ENCODE results near the gene HLA-E.
A peak's percentile ranks its signal among the peaks of the same experiment; 100 is the strongest.

The HLA-E gene

DNA sequence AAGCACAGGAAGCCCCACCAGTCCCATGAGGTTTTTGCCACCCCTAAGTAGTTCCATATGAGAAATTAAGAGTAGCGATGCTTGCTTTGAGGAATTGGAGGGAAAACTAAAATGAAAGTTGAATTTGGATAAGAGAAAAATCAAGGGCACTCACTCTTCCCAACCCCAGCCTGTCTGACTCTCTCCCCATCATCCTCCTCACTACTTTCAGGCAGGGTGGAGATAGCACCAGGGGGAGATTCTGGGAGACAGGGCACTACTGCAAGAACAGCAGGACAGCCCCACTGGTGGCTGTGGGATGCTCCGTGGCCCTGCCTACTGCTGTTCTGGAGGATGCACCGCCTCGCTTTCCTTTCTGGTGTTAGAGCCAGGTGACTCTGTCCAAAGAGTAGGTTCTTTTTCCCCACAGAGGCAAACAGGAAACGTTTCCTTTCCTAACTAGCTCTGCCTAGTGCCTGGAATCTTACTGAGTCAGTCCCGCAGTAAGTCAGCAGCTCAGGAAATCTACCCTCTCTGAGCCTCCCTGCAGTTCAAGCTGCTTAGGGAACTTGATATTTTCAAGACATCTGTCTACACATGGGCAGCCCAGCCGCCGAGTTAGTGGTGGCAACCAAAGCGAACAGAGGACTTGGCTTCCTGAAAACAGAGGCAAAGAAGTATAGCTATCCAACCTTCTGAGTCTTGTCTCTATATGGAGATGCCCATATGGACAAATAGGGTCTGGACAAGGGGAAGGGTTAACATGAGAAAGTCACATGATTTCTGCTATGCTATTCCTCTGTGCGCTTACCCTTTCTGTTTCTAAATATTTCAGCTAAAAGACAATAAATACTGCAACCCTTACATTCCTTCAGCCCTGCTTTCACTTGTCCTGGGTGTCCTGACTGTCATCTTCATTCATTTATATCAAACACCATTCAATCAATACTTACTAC is 11.4 kb downstream of the HLA-E start:
- Histone ChIP-seq H2AFZ (ENCODE audit: low read depth, low read length) (no peak overlapping the region), H3K36me3 (ENCODE audit: control insufficient read depth in 1 of 2, insufficient read depth in 2 of 2, low read depth in 1 of 2, low read length in 2 of 2) (no peaks in the 10 kb centered on the region), H3K9me3 (ENCODE audit: control insufficient read depth, low read length) (no peaks in the 10 kb centered on the region), H3K4me3 (ENCODE audit: insufficient read depth in 1 of 2, low read depth in 1 of 2, low read length in 2 of 2) (peak overlapping the region in 1 of 2 experiments; percentile 14), H2AK5ac (ENCODE audit: low read length, severe bottlenecking) (no peak overlapping the region), H2BK120ac (ENCODE audit: low read depth, low read length) (no peak overlapping the region), H3K14ac (ENCODE audit: low read length in 2 of 2) (no peak overlapping the region), H3K18ac (ENCODE audit: low read depth in 1 of 2, low read length in 2 of 2) (no peak overlapping the region), H4K8ac (ENCODE audit: low read length) (no peak overlapping the region), H3K9ac (ENCODE audit: low read length) (peak overlapping the region; percentile 42), H3K27ac (ENCODE audit: low read length, poor library complexity, severe bottlenecking) (no peak overlapping the region), H2BK5ac (ENCODE audit: low read depth, low read length, poor library complexity, severe bottlenecking) (no peak overlapping the region), H3K27me3 (ENCODE audit: control insufficient read depth in 1 of 2, insufficient read depth in 1 of 2, low read length in 2 of 2) (no peaks in the 10 kb centered on the region), H3K4me2 (ENCODE audit: low read length, poor library complexity, severe bottlenecking) (no peak overlapping the region), H2BK15ac (ENCODE audit: low read depth, poor library complexity, severe bottlenecking) (no peak overlapping the region), H4K91ac (ENCODE audit: low read length) (no peak overlapping the region), H3K23ac (ENCODE audit: low read length in 2 of 2) (no peak overlapping the region), H3K79me1 (replicated peaks; ENCODE audit: low read length, poor library complexity, severe bottlenecking) (no peaks in the 10 kb centered on the region), H3K4me1 (ENCODE audit: control insufficient read depth, insufficient read depth, low read depth, low read length) (peaks cover 6% of the 10 kb centered on the region), H3K4ac (ENCODE audit: low read depth in 1 of 2, low read length in 2 of 2) (no peak overlapping the region), H2BK12ac (ENCODE audit: low read length in 2 of 2) (no peak overlapping the region)
- 71% methylated on average over 9 of the region's 10 CpGs for WGBS
- peak; percentile 44 for DNase-seq

DNA sequence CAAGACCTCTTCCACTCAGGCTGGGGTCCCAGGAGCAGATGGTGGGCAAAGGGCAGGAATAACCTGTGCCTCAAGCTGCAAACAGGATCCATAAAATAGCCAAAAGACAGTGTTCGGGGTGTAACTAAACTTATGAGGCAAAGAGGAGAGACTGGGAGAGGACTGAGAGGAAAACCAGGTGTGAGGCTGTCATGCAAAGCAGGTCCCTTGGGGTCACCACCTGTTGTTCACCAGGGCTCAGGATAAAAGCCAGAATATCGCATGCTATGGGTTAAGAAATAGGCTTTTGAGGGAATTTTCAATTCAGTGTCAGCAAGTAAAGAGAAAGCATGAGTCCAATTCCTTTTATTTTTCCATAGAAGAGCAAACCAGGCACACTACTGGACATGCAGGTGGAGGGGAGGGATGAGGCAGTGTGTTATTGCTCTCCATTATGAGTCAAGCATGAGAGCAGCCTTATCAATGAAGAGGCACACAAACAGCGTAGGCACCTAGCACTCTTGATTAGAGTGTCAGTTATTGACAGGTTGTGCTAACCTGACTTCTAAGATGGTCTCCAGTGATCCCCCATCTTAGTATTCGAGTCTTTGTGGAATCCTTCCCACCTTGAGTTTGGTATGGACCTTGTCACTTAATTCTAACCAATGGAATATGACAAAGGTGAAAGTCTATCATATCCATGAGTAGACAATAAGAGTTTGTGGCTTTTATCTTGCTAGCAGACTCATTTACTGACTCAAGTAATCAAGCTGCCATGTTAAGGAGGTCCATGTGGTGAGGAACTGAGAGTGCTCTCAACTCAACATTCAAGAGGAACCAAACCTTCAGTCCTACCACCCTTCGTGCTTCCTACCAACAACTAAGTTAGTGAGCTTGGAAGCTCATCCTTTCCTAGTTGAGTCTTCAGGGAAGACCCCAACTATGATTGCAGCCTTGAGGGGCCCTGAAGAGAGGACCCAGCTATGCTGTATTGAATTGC is 18.8 kb downstream of the HLA-E start:
- Histone ChIP-seq H4K8ac (ENCODE audit: low read length) (no peak overlapping the region), H3K9ac (ENCODE audit: low read length) (no peak overlapping the region), H3K14ac (ENCODE audit: low read length in 2 of 2) (no peak overlapping the region), H3K9me3 (ENCODE audit: control insufficient read depth, low read length) (no peaks in the 10 kb centered on the region), H3K79me1 (replicated peaks; ENCODE audit: low read length, poor library complexity, severe bottlenecking) (no peaks in the 10 kb centered on the region), H2BK12ac (ENCODE audit: low read length in 2 of 2) (no peak overlapping the region), H3K4me2 (ENCODE audit: low read length, poor library complexity, severe bottlenecking) (no peak overlapping the region), H3K36me3 (ENCODE audit: control insufficient read depth in 1 of 2, insufficient read depth in 2 of 2, low read depth in 1 of 2, low read length in 2 of 2) (no peaks in the 10 kb centered on the region), H3K23ac (ENCODE audit: low read length in 2 of 2) (no peak overlapping the region), H3K18ac (ENCODE audit: low read depth in 1 of 2, low read length in 2 of 2) (no peak overlapping the region), H4K91ac (ENCODE audit: low read length) (no peak overlapping the region), H2BK15ac (ENCODE audit: low read depth, poor library complexity, severe bottlenecking) (no peak overlapping the region), H2BK5ac (ENCODE audit: low read depth, low read length, poor library complexity, severe bottlenecking) (no peak overlapping the region), H2AFZ (ENCODE audit: low read depth, low read length) (no peak overlapping the region), H3K27me3 (ENCODE audit: control insufficient read depth in 1 of 2, insufficient read depth in 1 of 2, low read length in 2 of 2) (no peaks in the 10 kb centered on the region), H3K4me1 (ENCODE audit: control insufficient read depth, insufficient read depth, low read depth, low read length) (no peaks in the 10 kb centered on the region), H2BK120ac (ENCODE audit: low read depth, low read length) (no peak overlapping the region), H2AK5ac (ENCODE audit: low read length, severe bottlenecking) (no peak overlapping the region), H3K4me3 (ENCODE audit: insufficient read depth in 1 of 2, low read depth in 1 of 2, low read length in 2 of 2) (no peak overlapping the region), H3K4ac (ENCODE audit: low read depth in 1 of 2, low read length in 2 of 2) (no peak overlapping the region), H3K27ac (ENCODE audit: low read length, poor library complexity, severe bottlenecking) (no peak overlapping the region)
- WGBS: 91% methylated on average over 5 of the region's 5 CpGs
- no peak for DNase-seq

DNA sequence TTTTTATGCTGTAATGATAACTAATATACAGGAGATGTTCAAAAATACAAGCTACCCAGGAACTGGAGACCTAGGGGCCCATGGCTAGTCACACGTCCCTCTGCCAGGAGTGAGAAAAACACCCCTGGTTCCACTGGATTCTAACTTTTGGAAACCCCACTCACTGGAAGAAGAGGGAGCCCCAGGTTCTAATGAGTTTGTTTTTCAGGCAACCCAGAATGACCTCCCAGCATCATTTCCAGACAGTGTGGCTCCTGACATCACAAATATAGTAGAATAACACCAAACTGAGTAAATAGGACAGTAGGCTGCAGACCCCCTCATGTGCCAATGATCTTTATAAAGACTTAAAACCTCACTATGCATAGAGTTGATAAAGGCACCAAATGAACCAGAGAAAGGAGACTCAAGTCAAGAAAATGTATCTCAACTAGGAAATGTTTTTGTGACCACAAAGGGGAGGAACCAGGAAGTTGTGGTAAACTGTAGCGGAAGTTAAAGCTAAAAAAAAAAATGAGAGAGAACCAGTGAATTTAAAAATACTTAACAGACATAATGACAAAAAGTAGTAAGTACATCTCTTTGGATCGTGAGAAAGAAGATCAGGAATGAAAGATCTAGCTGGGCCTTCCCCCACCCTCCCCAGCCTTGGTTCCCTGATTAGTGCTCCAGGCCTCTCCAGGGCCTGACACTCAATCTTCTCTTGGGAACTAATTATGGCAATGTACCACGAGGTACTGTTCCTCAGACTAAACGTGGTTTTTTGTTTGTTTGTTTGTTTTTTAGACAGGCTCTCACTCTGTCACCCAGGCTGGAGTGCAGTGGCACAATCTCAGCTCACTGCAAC is 19.8 kb downstream of the HLA-E start:
- 50% methylated on average over 2 of the region's 5 CpGs for WGBS
- Histone ChIP-seq H3K4ac (ENCODE audit: low read depth in 1 of 2, low read length in 2 of 2) (peak overlapping the region; percentile 40 to 85), H2BK120ac (ENCODE audit: low read depth, low read length) (peak overlapping the region; percentile 15)

More for the DNA sequence above, 19.8 kb downstream of the HLA-E start:
- Histone ChIP-seq H3K4me3 (ENCODE audit: insufficient read depth in 1 of 2, low read depth in 1 of 2, low read length in 2 of 2) (no peak overlapping the region), H2AK5ac (ENCODE audit: low read length, severe bottlenecking) (no peak overlapping the region), H3K14ac (ENCODE audit: low read length in 2 of 2) (no peak overlapping the region), H2AFZ (ENCODE audit: low read depth, low read length) (no peak overlapping the region), H3K79me1 (replicated peaks; ENCODE audit: low read length, poor library complexity, severe bottlenecking) (no peaks in the 10 kb centered on the region), H3K27ac (ENCODE audit: low read length, poor library complexity, severe bottlenecking) (no peak overlapping the region), H3K27me3 (ENCODE audit: control insufficient read depth in 1 of 2, insufficient read depth in 1 of 2, low read length in 2 of 2) (no peaks in the 10 kb centered on the region), H2BK5ac (ENCODE audit: low read depth, low read length, poor library complexity, severe bottlenecking) (no peak overlapping the region), H2BK15ac (ENCODE audit: low read depth, poor library complexity, severe bottlenecking) (no peak overlapping the region), H4K91ac (ENCODE audit: low read length) (no peak overlapping the region), H3K9me3 (ENCODE audit: control insufficient read depth, low read length) (no peaks in the 10 kb centered on the region), H3K4me2 (ENCODE audit: low read length, poor library complexity, severe bottlenecking) (no peak overlapping the region), H3K9ac (ENCODE audit: low read length) (no peak overlapping the region), H2BK12ac (ENCODE audit: low read length in 2 of 2) (no peak overlapping the region), H3K18ac (ENCODE audit: low read depth in 1 of 2, low read length in 2 of 2) (no peak overlapping the region), H4K8ac (ENCODE audit: low read length) (peak overlapping the region; percentile 91), H3K4me1 (ENCODE audit: control insufficient read depth, insufficient read depth, low read depth, low read length) (no peaks in the 10 kb centered on the region), H3K23ac (ENCODE audit: low read length in 2 of 2) (no peak overlapping the region), H3K36me3 (ENCODE audit: control insufficient read depth in 1 of 2, insufficient read depth in 2 of 2, low read depth in 1 of 2, low read length in 2 of 2) (no peaks in the 10 kb centered on the region)
- peak; percentile 49 for DNase-seq

Measured in mesenchymal stem cell (in vitro differentiated cells and primary cell).